Stomach (tissue), 9 donors: ENCODE measurements around the gene ZPR1. TPM values are rescaled to one million over a fixed set of nuclear protein-coding genes. Genes with fewer than 3 reads are reported as not detected.
A peak's percentile ranks its signal among the peaks of the same experiment; 100 is the strongest.

Experiments used
- DNase-seq, 2 donors: peaks; one replicate each; pipeline versions ENCODE4 v3.0.0 to v3.0.0-alpha.2; 2013 to 2019
- H3K27ac ChIP-seq, 5 donors: fragments of 200-600 bp in 4 of 5; sonication (generic) in 4 of 5; one replicate each; pipeline ENCODE4 v1.5.1; 2013 to 2019; ENCODE audit warnings: mild to moderate bottlenecking in 1 of 5, moderate library complexity in 1 of 5
- H3K27me3 ChIP-seq, 3 donors: fragments of 200-600 bp; sonication (generic); one replicate each; pipeline ENCODE4 v1.5.1; 2017 to 2019; ENCODE audit warnings: mixed run types in 1 of 3
- H3K36me3 ChIP-seq, 4 donors: fragments of 200-600 bp; sonication (generic); 1 replicate in 3 of 4; 2 replicates in 1 of 4; pipeline ENCODE4 v1.5.1; 2016 to 2019
- H3K4me1 ChIP-seq, 4 donors: fragments of 200-600 bp; sonication (generic); one replicate each; pipeline ENCODE4 v1.5.1; 2016 to 2019
- H3K4me3 ChIP-seq, 4 donors: fragments of 200-600 bp; sonication (generic) in 3 of 4; one replicate each; pipeline ENCODE4 v1.5.1; 2016 to 2019; ENCODE audit warnings: mild to moderate bottlenecking in 1 of 4
- H3K9me3 ChIP-seq, 4 donors: fragments of 200-600 bp; sonication (generic); one replicate each; pipeline ENCODE4 v1.5.1; 2016 to 2019
- EP300 ChIP-seq: sonication (generic); formaldehyde crosslinking; IDR thresholded peaks from one replicate; pipeline ENCODE4 v1.6.1; 2017; ENCODE audit warnings: antibody characterized with exemption
- POLR2A ChIP-seq, 4 donors: fragments of 450-650 bp; IDR thresholded peaks; one replicate each; pipeline ENCODE4 v1.6.1; 2016; ENCODE audit warnings: antibody characterized with exemption in 4 of 4, control low read depth in 2 of 4, mild to moderate bottlenecking in 1 of 4, moderate library complexity in 1 of 4
- POLR2AphosphoS5 ChIP-seq, 3 donors: sonication (generic); formaldehyde crosslinking; IDR thresholded peaks; one replicate each; pipeline ENCODE4 v1.6.1; 2016; ENCODE audit warnings: antibody characterized with exemption in 3 of 3
- WGBS, 5 donors: extraction: QIAGEN DNeasy Blood & Tissue Kit in 3 of 5; methylation state at CpG; one replicate each; pipeline versions ENCODE4 v1.1.5 to v1.1.7; 2013 to 2018; 5-methylcytosine and 5-hydroxymethylcytosine counted together
- intact Hi-C: fragments of 100-400 bp; cut with DNase I; formaldehyde crosslinking; loops from one replicate; pipeline ENCODE4 v1.15.1; 2023; ENCODE audit warnings: low total_unique reads
- polyA plus RNA-seq, 3 donors: library from polyadenylated mRNA; stranded (reverse); fragments of 200-250 nt; gene quantifications; one replicate each; pipeline ENCODE4 v1.2.3, GENCODE V29; 2013
- total RNA-seq, 5 donors: library from RNA; depleted of rRNA; stranded (reverse); fragments of >200 nt; gene quantifications; one replicate each; pipeline versions ENCODE4 v1.1.0 to v1.2.3, GENCODE V29; 2014 to 2016
- TF ChIP-seq, protein P1 (sequence below), 7 experiments: fragments of 450-650 bp in 4 of 7; fragments of 200-600 bp in 3 of 7; sonication (generic) in 3 of 7; IDR thresholded peaks; one replicate each; pipeline ENCODE4 v1.5.1; 2016 to 2019; ENCODE audit warnings: antibody characterized with exemption in 7 of 7, control low read depth in 2 of 7, mild to moderate bottlenecking in 1 of 7
- donor health status: healthy with polysubstance abuse.
- donor health status: Bipolar disorder and iron deficiency.
- donor health status: healthy.

The ZPR1 gene
- total and polyA plus RNA-seq, 8 donors: 17.8 to 54.9 (median 25.1) TPM

DNA sequence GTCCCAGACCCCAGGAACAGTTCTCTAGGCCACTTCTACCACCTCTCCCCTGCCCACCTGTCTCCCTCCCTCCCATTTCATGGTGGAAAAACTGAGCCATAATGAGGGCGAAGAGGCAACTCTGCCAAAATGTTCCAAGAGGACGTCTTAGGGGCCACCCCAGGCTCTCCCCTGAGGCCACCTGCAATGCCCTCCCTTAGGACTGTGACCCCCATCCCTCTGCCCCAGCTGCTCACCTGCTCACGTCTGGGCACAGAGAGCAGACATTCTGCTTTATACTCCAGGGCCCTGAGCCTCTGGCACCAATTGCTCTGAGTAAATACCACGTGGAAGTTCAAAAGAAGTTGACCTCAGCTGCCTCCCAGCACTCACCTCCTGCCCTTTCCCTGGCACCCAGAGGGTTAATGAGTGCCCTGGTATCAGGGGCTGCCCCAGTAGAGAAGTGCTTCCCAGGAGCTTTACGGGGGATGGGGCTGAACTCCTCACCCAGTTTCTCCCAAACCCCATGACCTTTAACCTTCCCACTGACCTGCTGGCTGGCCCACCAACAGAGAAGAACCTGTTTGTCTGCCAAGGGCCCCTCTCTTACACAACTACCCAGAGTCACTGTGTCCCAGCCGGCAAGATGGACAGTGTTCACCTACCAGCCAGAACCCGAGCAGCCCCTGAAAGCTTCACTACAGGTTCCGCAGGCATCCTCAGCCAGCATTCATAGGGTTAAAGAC lies 4.5 kb upstream of the ZPR1 start:
- Histone ChIP-seq H3K27ac (no peak overlapping the region), H3K4me1 (peaks cover 6 to 27% (median 22%) of the 10 kb centered on the region in 4 donors), H3K4me3 (no peak overlapping the region), H3K9me3 (no peaks in the 10 kb centered on the region), H3K36me3 (no peaks in the 10 kb centered on the region), H3K27me3 (no peaks in the 10 kb centered on the region)
- WGBS, 5 donors: 64 to 82% (median 69%) methylated on average over 8 of the region's 8 CpGs
- DNase-seq: peak in 1 of 2 donors; percentile 5
- intact Hi-C loops: loop anchor here (10.0 kb wide), 1 partner anchor 312 kb away; no protein-coding TSS in a partner anchor
- TF ChIP-seq EP300 (no peak), POLR2A (IDR thresholded peaks at IDR 0.05) (no peak), POLR2AphosphoS5 (IDR thresholded peaks at IDR 0.05) (no peak)
- TF ChIP-seq, protein P1, sequence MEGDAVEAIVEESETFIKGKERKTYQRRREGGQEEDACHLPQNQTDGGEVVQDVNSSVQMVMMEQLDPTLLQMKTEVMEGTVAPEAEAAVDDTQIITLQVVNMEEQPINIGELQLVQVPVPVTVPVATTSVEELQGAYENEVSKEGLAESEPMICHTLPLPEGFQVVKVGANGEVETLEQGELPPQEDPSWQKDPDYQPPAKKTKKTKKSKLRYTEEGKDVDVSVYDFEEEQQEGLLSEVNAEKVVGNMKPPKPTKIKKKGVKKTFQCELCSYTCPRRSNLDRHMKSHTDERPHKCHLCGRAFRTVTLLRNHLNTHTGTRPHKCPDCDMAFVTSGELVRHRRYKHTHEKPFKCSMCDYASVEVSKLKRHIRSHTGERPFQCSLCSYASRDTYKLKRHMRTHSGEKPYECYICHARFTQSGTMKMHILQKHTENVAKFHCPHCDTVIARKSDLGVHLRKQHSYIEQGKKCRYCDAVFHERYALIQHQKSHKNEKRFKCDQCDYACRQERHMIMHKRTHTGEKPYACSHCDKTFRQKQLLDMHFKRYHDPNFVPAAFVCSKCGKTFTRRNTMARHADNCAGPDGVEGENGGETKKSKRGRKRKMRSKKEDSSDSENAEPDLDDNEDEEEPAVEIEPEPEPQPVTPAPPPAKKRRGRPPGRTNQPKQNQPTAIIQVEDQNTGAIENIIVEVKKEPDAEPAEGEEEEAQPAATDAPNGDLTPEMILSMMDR (IDR thresholded peaks at IDR 0.05): no peak

DNA sequence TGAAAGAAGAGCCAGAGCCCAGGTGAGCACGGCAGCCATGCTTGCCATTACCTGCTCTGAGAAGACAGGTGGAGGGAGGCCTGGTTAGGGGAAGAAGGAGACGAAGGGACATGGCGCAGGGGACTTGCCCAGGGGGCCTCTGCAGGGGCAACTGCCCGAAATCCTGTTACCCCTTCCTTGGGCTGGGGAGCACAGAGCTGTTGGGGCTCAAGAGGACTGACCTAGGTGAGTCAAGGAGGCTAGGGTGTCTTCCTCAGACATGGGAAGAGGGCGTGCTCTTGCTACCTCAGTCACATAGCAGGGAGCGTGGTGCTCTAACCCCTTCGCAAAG lies 4.0 kb upstream of the ZPR1 start, which contains the start of gene APOA5:
APOA5 (minus strand) TSS at position 67 of the 331 bp plus-strand sequence; CDS start at position 48, 19 bp downstream.
- Histone ChIP-seq H3K27me3 (no peaks in the 10 kb centered on the region), H3K9me3 (no peaks in the 10 kb centered on the region), H3K36me3 (peaks cover 0 to 1% (median 0%) of the 10 kb centered on the region in 4 donors), H3K4me3 (peak within 1 kb of the TSS in 2 of 4 donors; percentile 19 to 23), H3K27ac (no peak within 1 kb of the TSS), H3K4me1 (peaks cover 9 to 32% (median 28%) of the 10 kb centered on the region in 4 donors)
- intact Hi-C loops: loop anchor here (10.0 kb wide), 1 partner anchor 313 kb away; no protein-coding TSS in a partner anchor
- TF ChIP-seq EP300: no peak
- TF ChIP-seq POLR2AphosphoS5 (IDR thresholded peaks at IDR 0.05): no peak
- TF ChIP-seq, protein P1 (IDR thresholded peaks at IDR 0.05): no peak
- no peak for TF ChIP-seq POLR2A (IDR thresholded peaks at IDR 0.05)
- DNase-seq: no peak
- WGBS, 5 donors: 86 to 95% (median 92%) methylated on average over 4 to 7 of the region's 7 CpGs

DNA sequence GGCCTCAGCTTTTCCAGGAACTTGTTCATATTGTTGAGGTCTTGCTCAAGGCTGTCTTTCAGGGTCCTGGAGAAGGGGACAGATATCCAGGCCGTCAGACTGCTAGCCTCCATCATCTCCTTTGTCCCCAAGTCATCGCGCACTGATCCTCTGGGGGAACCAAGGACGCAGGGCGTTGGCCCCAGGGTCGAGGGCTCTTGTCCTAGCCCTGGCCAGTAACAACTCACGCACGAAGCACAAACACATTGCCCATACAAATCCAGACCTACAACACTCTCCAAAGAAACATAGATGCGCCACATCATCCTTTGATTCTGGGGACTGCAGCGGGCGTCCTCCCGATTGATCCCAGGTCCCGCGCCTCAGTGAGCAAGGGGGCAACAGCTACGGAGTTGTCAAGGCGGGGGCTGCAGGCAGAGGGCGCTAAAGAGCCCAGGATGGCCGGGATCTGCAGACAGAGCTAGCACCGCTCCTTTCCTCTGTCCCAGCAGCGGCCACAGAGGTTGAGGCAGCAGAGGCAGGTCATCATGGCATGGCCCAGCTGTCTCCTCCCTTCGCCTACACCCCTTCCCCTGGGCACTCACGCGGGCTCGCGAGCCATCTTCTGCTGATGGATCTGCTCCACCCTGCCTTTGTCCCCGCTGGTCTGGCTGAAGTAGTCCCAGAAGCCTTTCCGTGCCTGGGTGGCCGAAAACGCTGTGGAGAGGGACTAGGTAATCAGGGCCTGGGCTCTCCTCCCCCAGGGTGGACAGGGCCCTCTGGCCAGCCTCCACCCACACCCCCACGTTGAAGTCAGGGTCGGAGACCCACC lies 3.4 kb upstream of the ZPR1 start:
- Histone ChIP-seq H3K4me3 (peak overlapping the region in 2 of 4 donors; percentile 19 to 23), H3K36me3 (peaks cover 0 to 7% (median 4%) of the 10 kb centered on the region in 4 donors), H3K4me1 (peaks cover 11 to 38% (median 33%) of the 10 kb centered on the region in 4 donors), H3K9me3 (no peaks in the 10 kb centered on the region), H3K27me3 (no peaks in the 10 kb centered on the region), H3K27ac (no peak overlapping the region)
- intact Hi-C loops: loop anchor here (10.0 kb wide), 1 partner anchor 314 kb away; no protein-coding TSS in a partner anchor
- TF ChIP-seq EP300 (no peak), POLR2AphosphoS5 (IDR thresholded peaks at IDR 0.05) (no peak)
- TF ChIP-seq, protein P1 (IDR thresholded peaks at IDR 0.05): peak in 6 of 7 experiments; percentile 78 to 95 (median 91)
- peak; percentile 86 to 90 for DNase-seq
- WGBS, 5 donors: 11 to 32% (median 27%) methylated on average over 18 to 31 of the region's 31 CpGs
